Colonic mucosa (tissue), 4 donors: ENCODE results near the gene PIM2. TPM values are rescaled to one million over a fixed set of nuclear protein-coding genes. Genes with fewer than 3 reads are reported as not detected.

ENCODE experiments used
- DNase-seq: peaks from one replicate; pipeline ENCODE4 v3.0.0-alpha.2; 2020
- H3K27ac ChIP-seq: fragments of 200-600 bp; one replicate; pipeline ENCODE4 v1.8.0; 2021
- H3K27me3 ChIP-seq: fragments of 200-600 bp; one replicate; pipeline ENCODE4 v1.8.0; 2021
- H3K36me3 ChIP-seq: fragments of 200-600 bp; one replicate; pipeline ENCODE4 v1.8.0; 2021
- H3K4me1 ChIP-seq: fragments of 200-600 bp; one replicate; pipeline ENCODE4 v1.8.0; 2021; ENCODE audit warnings: mild to moderate bottlenecking
- H3K4me3 ChIP-seq: fragments of 200-600 bp; one replicate; pipeline ENCODE4 v1.8.0; 2021
- H3K9ac ChIP-seq, 2 donors: one replicate each; pipeline ENCODE4 v1.7.0; 2013; ENCODE audit warnings: control low read depth in 2 of 2, low read depth in 2 of 2, low read length in 2 of 2
- H3K9me3 ChIP-seq: fragments of 200-600 bp; one replicate; pipeline ENCODE4 v1.8.0; 2021
- CTCF ChIP-seq: fragments of 200-600 bp; IDR thresholded peaks from one replicate; pipeline ENCODE4 v1.8.0; 2022; ENCODE audit warnings: antibody characterized with exemption, mild to moderate bottlenecking
- intact Hi-C: fragments of 100-400 bp; cut with DNase I; formaldehyde crosslinking; loops from one replicate; pipeline ENCODE4 v1.14.1; 2022
- total RNA-seq, 2 donors: library from RNA; stranded (reverse); fragmentation: NEBNext Ultra II Directional in 1 of 2; extraction: Animal tissue kit (Norgen Biotek cat#: 25700) in 1 of 2; gene quantifications; one replicate each; pipeline ENCODE4 v1.2.1, GENCODE V29; 2021
- donor health status: healthy.
- donor health status: DM: no; HTN: no; CAD: no.
- donor health status: DM: no; HTN: no; CAD: no.

PIM2 gene
- total RNA-seq, 2 donors from 2014 or later, result 14.3 to 18.8 TPM

- intact Hi-C loops, result no loop called here
Measured at GRCh38 chrX:48960291-48960690, 41.5 kb upstream of the PIM2 start.

DNA sequence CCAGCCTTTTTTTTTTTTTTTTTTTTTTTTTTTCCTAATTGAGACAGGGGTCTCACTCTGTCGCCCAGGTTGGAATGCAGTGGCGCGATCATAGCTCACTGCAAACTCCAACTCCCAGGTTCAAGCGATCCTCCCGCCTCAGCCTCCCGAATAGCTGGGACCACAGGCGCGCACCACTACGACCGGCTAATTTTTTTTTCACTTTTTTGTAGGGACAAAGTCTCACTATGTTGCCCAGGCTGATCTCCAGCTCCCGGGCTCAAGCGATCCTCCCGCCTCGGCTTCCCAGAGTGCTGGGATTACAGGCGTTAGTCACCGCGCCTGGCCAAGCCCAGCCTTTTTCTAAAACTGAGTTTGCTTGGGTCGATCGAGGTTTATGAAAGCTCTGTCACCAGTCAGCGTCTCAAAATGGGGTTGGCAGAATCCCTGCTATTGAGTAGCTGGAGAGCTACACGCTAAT, 39.8 kb upstream of the PIM2 start:
- no peak for TF ChIP-seq CTCF
- peak overlapping the region; percentile 8 for H3K4me3 ChIP-seq
- intact Hi-C loops, result no loop called here
- H3K27ac ChIP-seq, result peak overlapping the region; percentile 94
- H3K27me3 ChIP-seq, result no peaks in the 10 kb centered on the region
- H3K9ac ChIP-seq, result peak overlapping the region; percentile 62 to 65
- peak; percentile 36 for DNase-seq
- H3K36me3 ChIP-seq, result no peaks in the 10 kb centered on the region
- H3K9me3 ChIP-seq, result no peaks in the 10 kb centered on the region
- H3K4me1 ChIP-seq, result no peaks in the 10 kb centered on the region

More at GRCh38 chrX:48960291-48960690, 41.5 kb upstream of the PIM2 start:
- H3K36me3 ChIP-seq, result no peaks in the 10 kb centered on the region
- no peak overlapping the region for H3K4me3 ChIP-seq
- no peaks in the 10 kb centered on the region for H3K9me3 ChIP-seq
- H3K9ac ChIP-seq, result no peak overlapping the region
- H3K27me3 ChIP-seq, result no peaks in the 10 kb centered on the region
- no peak overlapping the region for H3K27ac ChIP-seq
- H3K4me1 ChIP-seq, result no peaks in the 10 kb centered on the region
- DNase-seq, result no peak
- TF ChIP-seq CTCF, result no peak

- peak overlapping the region; percentile 57 for H3K4me3 ChIP-seq
- H3K27ac ChIP-seq, result peak overlapping the region; percentile 94
- no peaks in the 10 kb centered on the region for H3K4me1 ChIP-seq
- H3K9me3 ChIP-seq, result no peaks in the 10 kb centered on the region
- H3K36me3 ChIP-seq, result no peaks in the 10 kb centered on the region
- peak; percentile 94 for DNase-seq
- intact Hi-C loops, result no loop called here
- peak overlapping the region; percentile 79 to 89 for H3K9ac ChIP-seq
- no peak for TF ChIP-seq CTCF
- no peaks in the 10 kb centered on the region for H3K27me3 ChIP-seq
Measured at GRCh38 chrX:48957827-48958634, 39.2 kb upstream of the PIM2 start.

- intact Hi-C loops, result no loop called here
- H3K27me3 ChIP-seq, result no peaks in the 10 kb centered on the region
- no peaks in the 10 kb centered on the region for H3K9me3 ChIP-seq
- no peak for DNase-seq
- no peak for TF ChIP-seq CTCF
- no peaks in the 10 kb centered on the region for H3K36me3 ChIP-seq
- H3K27ac ChIP-seq, result peak within 1 kb of the TSS; percentile 94
- peak within 1 kb of the TSS; percentile 57 for H3K4me3 ChIP-seq
- H3K4me1 ChIP-seq, result no peaks in the 10 kb centered on the region
- H3K9ac ChIP-seq, result peak within 1 kb of the TSS; percentile 84 to 89
Measured at GRCh38 chrX:48957477-48957826, 38.6 kb upstream of the PIM2 start, which contains the start of gene OTUD5. TSS of gene OTUD5 (minus strand) at chrX:48957607. CDS start at chrX:48957570, 37 bp downstream.

DNA sequence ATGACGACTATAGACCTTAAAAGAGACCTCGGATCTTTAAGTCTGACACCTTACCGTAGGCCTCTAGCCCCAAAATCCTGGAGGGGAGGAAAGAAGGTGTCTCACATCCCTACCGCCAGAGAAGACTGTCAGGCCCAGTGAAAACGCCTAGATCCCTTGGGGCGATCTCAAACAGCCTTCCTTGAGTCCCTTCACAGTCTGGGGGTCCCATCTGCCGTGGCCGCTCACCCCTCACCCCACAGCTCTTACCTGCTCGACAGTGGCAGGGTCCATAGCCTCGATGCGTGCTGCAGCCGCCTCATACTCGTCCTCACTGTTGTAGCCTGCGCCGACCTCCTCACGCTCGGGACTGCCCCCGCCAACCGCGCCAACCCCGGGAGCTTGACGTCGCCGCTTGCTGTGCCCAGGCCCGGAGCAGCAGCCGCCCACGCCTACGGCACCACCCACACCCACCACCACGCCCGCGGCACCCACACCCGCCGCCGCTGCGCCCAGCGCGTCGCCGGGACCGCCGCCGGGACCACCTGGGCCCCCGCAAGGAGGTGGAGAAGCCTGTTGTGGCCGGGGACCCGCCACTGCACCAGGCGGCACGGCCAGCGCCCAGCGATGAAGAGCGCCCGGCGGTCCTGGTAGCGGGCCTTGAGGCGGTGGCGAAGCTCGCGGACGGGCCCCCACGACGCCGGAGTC, 38.0 kb upstream of the PIM2 start:
- intact Hi-C loops, result no loop called here
- no peak for TF ChIP-seq CTCF
- peak overlapping the region; percentile 84 to 89 for H3K9ac ChIP-seq
- peak overlapping the region; percentile 57 for H3K4me3 ChIP-seq
- H3K4me1 ChIP-seq, result no peaks in the 10 kb centered on the region
- no peaks in the 10 kb centered on the region for H3K9me3 ChIP-seq
- H3K27ac ChIP-seq, result peak overlapping the region; percentile 61
- no peaks in the 10 kb centered on the region for H3K36me3 ChIP-seq
- no peaks in the 10 kb centered on the region for H3K27me3 ChIP-seq
- peak; percentile 31 for DNase-seq
